ENCODE results near the gene HOMER3.
"Not testable (repeated sequence)": the region's sequence is repeated elsewhere in the genome, so short reads cannot be mapped to it uniquely, and the experiment has no call there.

HOMER3 gene

GRCh38 chr19:18955042-18955441, 14.0 kb upstream of the HOMER3 start:
- ChIA-PET POLR2A (no interaction called here), CTCF (interaction anchor here (1.3 to 1.6 kb wide), 2 partner anchors 8 to 32 kb away, joined by 3 to 6 read pairs; no protein-coding TSS in a partner anchor)
- no peak for DNase-seq
- H3K27ac ChIP-seq (ENCODE audit: insufficient read depth in 1 of 2, low read depth in 1 of 2, low read length in 2 of 2, poor library complexity in 1 of 2, severe bottlenecking in 2 of 2), result no peak overlapping the region
- peaks cover 0 to 2% (median 0%) of the 10 kb centered on the region in 5 experiments for H3K27me3 ChIP-seq (replicated peaks in 2 of 5; ENCODE audit: control insufficient read depth in 4 of 5, insufficient read depth in 5 of 5, low read length in 4 of 5)
- 97% methylated on average over 2 of the region's 2 CpGs for WGBS (ENCODE audit: insufficient coverage)
- H3K4me1 ChIP-seq (ENCODE audit: control extremely low read depth in 1 of 4, control insufficient read depth in 4 of 4, insufficient read depth in 4 of 4, low read length in 3 of 4), result no peaks in the 10 kb centered on the region
- no peak overlapping the region for H3K4me3 ChIP-seq (ENCODE audit: control insufficient read depth in 1 of 7, extremely low read depth in 1 of 7, insufficient read depth in 4 of 7, low read depth in 2 of 7, low read length in 6 of 7)
- H3K36me3 ChIP-seq (ENCODE audit: control insufficient read depth in 4 of 4, insufficient read depth in 4 of 4, low read length in 3 of 4), result no peaks in the 10 kb centered on the region
- H3K9me3 ChIP-seq (ENCODE audit: control extremely low read depth in 1 of 5, control insufficient read depth in 4 of 5, insufficient read depth in 2 of 5, low read depth in 1 of 5, low read length in 4 of 5), result no peaks in the 10 kb centered on the region

- Histone ChIP-seq H3K4me1 (ENCODE audit: control extremely low read depth in 1 of 4, control insufficient read depth in 4 of 4, insufficient read depth in 4 of 4, low read length in 3 of 4) (no peaks in the 10 kb centered on the region), H3K27ac (ENCODE audit: insufficient read depth in 1 of 2, low read depth in 1 of 2, low read length in 2 of 2, poor library complexity in 1 of 2, severe bottlenecking in 2 of 2) (no peak overlapping the region), H3K4me3 (ENCODE audit: control insufficient read depth in 1 of 7, extremely low read depth in 1 of 7, insufficient read depth in 4 of 7, low read depth in 2 of 7, low read length in 6 of 7) (no peak overlapping the region), H3K27me3 (replicated peaks in 2 of 5; ENCODE audit: control insufficient read depth in 4 of 5, insufficient read depth in 5 of 5, low read length in 4 of 5) (no peaks in the 10 kb centered on the region), H3K9me3 (ENCODE audit: control extremely low read depth in 1 of 5, control insufficient read depth in 4 of 5, insufficient read depth in 2 of 5, low read depth in 1 of 5, low read length in 4 of 5) (no peaks in the 10 kb centered on the region), H3K36me3 (ENCODE audit: control insufficient read depth in 4 of 4, insufficient read depth in 4 of 4, low read length in 3 of 4) (no peaks in the 10 kb centered on the region)
- ChIA-PET CTCF (interaction anchor here (1.5 kb wide), 1 partner anchor 14 kb away, joined by 4 read pairs; no protein-coding TSS in a partner anchor), POLR2A (interaction anchor here (0.6 kb wide), 1 partner anchor 18 kb away, joined by 3 read pairs; no protein-coding TSS in a partner anchor)
- DNase-seq, result no peak
- 97% methylated on average over 3 of the region's 3 CpGs for whole genome bisulfite sequencing (ENCODE audit: insufficient coverage)
Observed at GRCh38 chr19:18954094-18954493, 13.1 kb upstream of the HOMER3 start.

DNA sequence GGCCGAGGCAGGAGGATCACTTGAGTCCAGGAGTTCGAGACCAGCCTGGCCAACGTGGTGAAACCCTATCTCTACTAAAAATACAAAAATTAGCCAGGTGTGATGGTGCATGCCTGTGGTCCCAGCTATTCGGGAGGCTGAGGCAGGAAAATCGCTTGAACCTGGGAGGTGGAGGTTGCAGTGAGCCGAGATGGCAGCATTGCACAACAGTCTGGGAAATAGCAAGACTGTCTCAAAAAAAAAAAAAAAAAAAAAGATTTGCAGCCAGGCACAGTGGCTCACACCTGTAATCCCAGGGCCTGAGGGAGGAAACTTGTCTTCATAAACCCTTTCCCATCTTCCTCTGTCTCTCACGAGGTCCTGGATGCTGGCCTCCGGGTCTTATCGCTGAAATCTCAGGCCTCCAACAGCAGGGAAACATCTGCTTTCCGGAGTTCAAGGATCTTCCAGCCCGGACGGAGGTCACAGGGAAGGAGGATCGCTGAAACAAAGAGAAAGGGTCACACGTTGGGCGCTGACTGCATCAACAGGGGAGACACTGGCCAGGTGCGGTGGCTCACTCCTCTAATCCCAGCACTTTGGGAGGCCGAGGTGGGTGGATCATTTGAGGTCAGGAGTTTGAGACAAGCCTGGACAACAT, 11.5 kb upstream of the HOMER3 start:
- H3K27me3 ChIP-seq (replicated peaks in 2 of 5; ENCODE audit: control insufficient read depth in 4 of 5, insufficient read depth in 5 of 5, low read length in 4 of 5); POLR2A ChIA-PET; H3K4me1 ChIP-seq (ENCODE audit: control extremely low read depth in 1 of 4, control insufficient read depth in 4 of 4, insufficient read depth in 4 of 4, low read length in 3 of 4); H3K4me3 ChIP-seq (ENCODE audit: control insufficient read depth in 1 of 7, extremely low read depth in 1 of 7, insufficient read depth in 4 of 7, low read depth in 2 of 7, low read length in 6 of 7); H3K36me3 ChIP-seq (ENCODE audit: control insufficient read depth in 4 of 4, insufficient read depth in 4 of 4, low read length in 3 of 4); H3K9me3 ChIP-seq (ENCODE audit: control extremely low read depth in 1 of 5, control insufficient read depth in 4 of 5, insufficient read depth in 2 of 5, low read depth in 1 of 5, low read length in 4 of 5); H3K27ac ChIP-seq (ENCODE audit: insufficient read depth in 1 of 2, low read depth in 1 of 2, low read length in 2 of 2, poor library complexity in 1 of 2, severe bottlenecking in 2 of 2); DNase-seq; CTCF ChIA-PET: not testable (repeated sequence)
- WGBS (ENCODE audit: insufficient coverage), result 66% methylated on average over 15 of the region's 17 CpGs

GRCh38 chr19:18951721-18952281, 10.8 kb upstream of the HOMER3 start:
- POLR2A ChIA-PET, result no interaction called here
- WGBS (ENCODE audit: insufficient coverage), result 94% methylated on average over 7 of the region's 7 CpGs

DNA sequence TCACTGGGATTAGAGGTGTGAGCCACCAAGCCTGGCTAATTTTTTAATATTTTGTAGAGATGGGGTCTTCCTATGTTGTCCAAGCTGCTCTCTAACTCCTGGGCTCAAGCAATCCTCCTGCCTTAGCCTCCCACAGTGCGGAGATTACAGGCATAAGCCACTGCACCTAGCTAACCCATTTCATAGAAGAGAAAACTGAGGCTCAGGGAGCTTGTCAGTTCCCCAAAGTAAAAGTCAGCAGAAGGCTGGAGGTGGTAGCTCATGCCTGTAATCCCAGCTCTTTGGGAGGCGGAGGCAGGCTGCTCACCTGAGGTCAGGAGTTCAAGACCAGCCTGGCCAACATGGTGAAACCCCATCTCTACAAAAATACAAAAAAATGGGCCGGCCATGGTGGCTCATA, 8.8 kb upstream of the HOMER3 start:
- H3K4me3 ChIP-seq (ENCODE audit: control insufficient read depth in 1 of 7, extremely low read depth in 1 of 7, insufficient read depth in 4 of 7, low read depth in 2 of 7, low read length in 6 of 7), result no peak overlapping the region
- WGBS (ENCODE audit: insufficient coverage), result 100% methylated on average over 2 of the region's 3 CpGs
- no peaks in the 10 kb centered on the region for H3K27me3 ChIP-seq (replicated peaks in 2 of 5; ENCODE audit: control insufficient read depth in 4 of 5, insufficient read depth in 5 of 5, low read length in 4 of 5)
- DNase-seq, result no peak
- ChIA-PET POLR2A (no interaction called here), CTCF (no interaction called here)
- no peak overlapping the region for H3K27ac ChIP-seq (ENCODE audit: insufficient read depth in 1 of 2, low read depth in 1 of 2, low read length in 2 of 2, poor library complexity in 1 of 2, severe bottlenecking in 2 of 2)
- no peaks in the 10 kb centered on the region for H3K9me3 ChIP-seq (ENCODE audit: control extremely low read depth in 1 of 5, control insufficient read depth in 4 of 5, insufficient read depth in 2 of 5, low read depth in 1 of 5, low read length in 4 of 5)
- no peaks in the 10 kb centered on the region for H3K4me1 ChIP-seq (ENCODE audit: control extremely low read depth in 1 of 4, control insufficient read depth in 4 of 4, insufficient read depth in 4 of 4, low read length in 3 of 4)
- H3K36me3 ChIP-seq (ENCODE audit: control insufficient read depth in 4 of 4, insufficient read depth in 4 of 4, low read length in 3 of 4), result no peaks in the 10 kb centered on the region

More at GRCh38 chr19:18951721-18952281, 10.8 kb upstream of the HOMER3 start:
- Histone ChIP-seq H3K27me3 (replicated peaks in 2 of 5; ENCODE audit: control insufficient read depth in 4 of 5, insufficient read depth in 5 of 5, low read length in 4 of 5) (no peaks in the 10 kb centered on the region), H3K4me3 (ENCODE audit: control insufficient read depth in 1 of 7, extremely low read depth in 1 of 7, insufficient read depth in 4 of 7, low read depth in 2 of 7, low read length in 6 of 7) (no peak overlapping the region), H3K9me3 (ENCODE audit: control extremely low read depth in 1 of 5, control insufficient read depth in 4 of 5, insufficient read depth in 2 of 5, low read depth in 1 of 5, low read length in 4 of 5) (no peaks in the 10 kb centered on the region), H3K36me3 (ENCODE audit: control insufficient read depth in 4 of 4, insufficient read depth in 4 of 4, low read length in 3 of 4) (no peaks in the 10 kb centered on the region), H3K27ac (ENCODE audit: insufficient read depth in 1 of 2, low read depth in 1 of 2, low read length in 2 of 2, poor library complexity in 1 of 2, severe bottlenecking in 2 of 2) (no peak overlapping the region), H3K4me1 (ENCODE audit: control extremely low read depth in 1 of 4, control insufficient read depth in 4 of 4, insufficient read depth in 4 of 4, low read length in 3 of 4) (no peaks in the 10 kb centered on the region)
- no peak for DNase-seq
- CTCF ChIA-PET, result no interaction called here

- Histone ChIP-seq H3K27ac (ENCODE audit: insufficient read depth in 1 of 2, low read depth in 1 of 2, low read length in 2 of 2, poor library complexity in 1 of 2, severe bottlenecking in 2 of 2) (no peak overlapping the region), H3K36me3 (ENCODE audit: control insufficient read depth in 4 of 4, insufficient read depth in 4 of 4, low read length in 3 of 4) (no peaks in the 10 kb centered on the region), H3K9me3 (ENCODE audit: control extremely low read depth in 1 of 5, control insufficient read depth in 4 of 5, insufficient read depth in 2 of 5, low read depth in 1 of 5, low read length in 4 of 5) (no peaks in the 10 kb centered on the region), H3K27me3 (replicated peaks in 2 of 5; ENCODE audit: control insufficient read depth in 4 of 5, insufficient read depth in 5 of 5, low read length in 4 of 5) (no peaks in the 10 kb centered on the region), H3K4me1 (ENCODE audit: control extremely low read depth in 1 of 4, control insufficient read depth in 4 of 4, insufficient read depth in 4 of 4, low read length in 3 of 4) (no peaks in the 10 kb centered on the region), H3K4me3 (ENCODE audit: control insufficient read depth in 1 of 7, extremely low read depth in 1 of 7, insufficient read depth in 4 of 7, low read depth in 2 of 7, low read length in 6 of 7) (no peak overlapping the region)
- POLR2A ChIA-PET, result no interaction called here
- CTCF ChIA-PET, result interaction anchor here (0.9 kb wide), 1 partner anchor 10 kb away, joined by 5 read pairs; no protein-coding TSS in a partner anchor
- DNase-seq, result no peak
- WGBS (ENCODE audit: insufficient coverage), result 96% methylated on average over 5 of the region's 5 CpGs
Observed at GRCh38 chr19:18948976-18949356, 7.9 kb upstream of the HOMER3 start.

All from common myeloid progenitor, CD34-positive (primary cell).